ENCODE results near the gene RAB11FIP5. TPM values are rescaled to one million over a fixed set of nuclear protein-coding genes. Genes with fewer than 3 reads are reported as not detected.

Gene RAB11FIP5
- total and polyA plus RNA-seq, 9 of the 15 experiments (the other 6 are each of a cell fraction or from before 2014, with no cell fraction given): 1.7 to 14.4 (median 6.4) TPM

GRCh38 chr2:73101626-73102256, 11.0 kb downstream of the RAB11FIP5 start (continued):
- TF ChIP-seq ZNF707 (CRISPR knock-in tag; conservative IDR thresholded peaks at IDR 0.05) (no peak), YBX1 (IDR thresholded peaks at IDR 0.05) (no peak), PRPF4 (IDR thresholded peaks at IDR 0.05; ENCODE audit: insufficient read depth, low read depth, low read length, poor library complexity, severe bottlenecking) (no peak), MAFG (tag; conservative IDR thresholded peaks at IDR 0.05) (no peak), CHD4 (IDR thresholded peaks at IDR 0.05; ENCODE audit: insufficient read depth, insufficient replicate concordance, low read depth, low read length, poor library complexity, severe bottlenecking) (no peak), POLR3A (IDR thresholded peaks at IDR 0.05; ENCODE audit: borderline replicate concordance, extremely low read depth, insufficient read depth, insufficient read length) (no peak), HMG20A (CRISPR knock-in tag; conservative IDR thresholded peaks at IDR 0.05) (no peak), BACH1 (tag; IDR thresholded peaks at IDR 0.05) (no peak), GTF2F1 (IDR thresholded peaks at IDR 0.05; ENCODE audit: low read depth, low read length) (no peak), NFE2 (IDR thresholded peaks at IDR 0.05; ENCODE audit: low read depth) (no peak), XRCC4 (IDR thresholded peaks at IDR 0.05; ENCODE audit: extremely low read depth, insufficient read depth, insufficient read length) (no peak), MED1 (CRISPR knock-in tag; IDR thresholded peaks at IDR 0.05; ENCODE audit: borderline replicate concordance) (no peak), MCM5 (IDR thresholded peaks at IDR 0.05; ENCODE audit: low read depth) (no peak), TEAD1 (CRISPR knock-in tag; IDR thresholded peaks at IDR 0.05) (no peak), CHCHD3 (CRISPR knock-in tag; IDR thresholded peaks at IDR 0.05) (no peak)
- TF ChIP-seq, protein P1, sequence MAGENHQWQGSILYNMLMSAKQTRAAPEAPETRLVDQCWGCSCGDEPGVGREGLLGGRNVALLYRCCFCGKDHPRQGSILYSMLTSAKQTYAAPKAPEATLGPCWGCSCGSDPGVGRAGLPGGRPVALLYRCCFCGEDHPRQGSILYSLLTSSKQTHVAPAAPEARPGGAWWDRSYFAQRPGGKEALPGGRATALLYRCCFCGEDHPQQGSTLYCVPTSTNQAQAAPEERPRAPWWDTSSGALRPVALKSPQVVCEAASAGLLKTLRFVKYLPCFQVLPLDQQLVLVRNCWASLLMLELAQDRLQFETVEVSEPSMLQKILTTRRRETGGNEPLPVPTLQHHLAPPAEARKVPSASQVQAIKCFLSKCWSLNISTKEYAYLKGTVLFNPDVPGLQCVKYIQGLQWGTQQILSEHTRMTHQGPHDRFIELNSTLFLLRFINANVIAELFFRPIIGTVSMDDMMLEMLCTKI (IDR thresholded peaks at IDR 0.05; ENCODE audit: partially characterized antibody): no peak
- TF ChIP-seq, protein P2, sequence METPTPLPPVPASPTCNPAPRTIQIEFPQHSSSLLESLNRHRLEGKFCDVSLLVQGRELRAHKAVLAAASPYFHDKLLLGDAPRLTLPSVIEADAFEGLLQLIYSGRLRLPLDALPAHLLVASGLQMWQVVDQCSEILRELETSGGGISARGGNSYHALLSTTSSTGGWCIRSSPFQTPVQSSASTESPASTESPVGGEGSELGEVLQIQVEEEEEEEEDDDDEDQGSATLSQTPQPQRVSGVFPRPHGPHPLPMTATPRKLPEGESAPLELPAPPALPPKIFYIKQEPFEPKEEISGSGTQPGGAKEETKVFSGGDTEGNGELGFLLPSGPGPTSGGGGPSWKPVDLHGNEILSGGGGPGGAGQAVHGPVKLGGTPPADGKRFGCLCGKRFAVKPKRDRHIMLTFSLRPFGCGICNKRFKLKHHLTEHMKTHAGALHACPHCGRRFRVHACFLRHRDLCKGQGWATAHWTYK (CRISPR knock-in tag; IDR thresholded peaks at IDR 0.05): no peak
